ENCODE results near the gene CDC20B.

GRCh38 chr5:55113327-55113726 is 59.6 kb downstream of the CDC20B start:
- TF ChIP-seq, protein P1, sequence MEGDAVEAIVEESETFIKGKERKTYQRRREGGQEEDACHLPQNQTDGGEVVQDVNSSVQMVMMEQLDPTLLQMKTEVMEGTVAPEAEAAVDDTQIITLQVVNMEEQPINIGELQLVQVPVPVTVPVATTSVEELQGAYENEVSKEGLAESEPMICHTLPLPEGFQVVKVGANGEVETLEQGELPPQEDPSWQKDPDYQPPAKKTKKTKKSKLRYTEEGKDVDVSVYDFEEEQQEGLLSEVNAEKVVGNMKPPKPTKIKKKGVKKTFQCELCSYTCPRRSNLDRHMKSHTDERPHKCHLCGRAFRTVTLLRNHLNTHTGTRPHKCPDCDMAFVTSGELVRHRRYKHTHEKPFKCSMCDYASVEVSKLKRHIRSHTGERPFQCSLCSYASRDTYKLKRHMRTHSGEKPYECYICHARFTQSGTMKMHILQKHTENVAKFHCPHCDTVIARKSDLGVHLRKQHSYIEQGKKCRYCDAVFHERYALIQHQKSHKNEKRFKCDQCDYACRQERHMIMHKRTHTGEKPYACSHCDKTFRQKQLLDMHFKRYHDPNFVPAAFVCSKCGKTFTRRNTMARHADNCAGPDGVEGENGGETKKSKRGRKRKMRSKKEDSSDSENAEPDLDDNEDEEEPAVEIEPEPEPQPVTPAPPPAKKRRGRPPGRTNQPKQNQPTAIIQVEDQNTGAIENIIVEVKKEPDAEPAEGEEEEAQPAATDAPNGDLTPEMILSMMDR (IDR thresholded peaks at IDR 0.05): no peak
- TF ChIP-seq POLR2A (IDR thresholded peaks at IDR 0.05): no peak

All from testis (tissue), 2 donors.